EL (cell line): ENCODE measurements around the gene ZNF775.

Experiments
- DNase-seq: peaks from one replicate; pipeline ENCODE4 v3.0.0-alpha.2; 2016

ZNF775 gene

DNA sequence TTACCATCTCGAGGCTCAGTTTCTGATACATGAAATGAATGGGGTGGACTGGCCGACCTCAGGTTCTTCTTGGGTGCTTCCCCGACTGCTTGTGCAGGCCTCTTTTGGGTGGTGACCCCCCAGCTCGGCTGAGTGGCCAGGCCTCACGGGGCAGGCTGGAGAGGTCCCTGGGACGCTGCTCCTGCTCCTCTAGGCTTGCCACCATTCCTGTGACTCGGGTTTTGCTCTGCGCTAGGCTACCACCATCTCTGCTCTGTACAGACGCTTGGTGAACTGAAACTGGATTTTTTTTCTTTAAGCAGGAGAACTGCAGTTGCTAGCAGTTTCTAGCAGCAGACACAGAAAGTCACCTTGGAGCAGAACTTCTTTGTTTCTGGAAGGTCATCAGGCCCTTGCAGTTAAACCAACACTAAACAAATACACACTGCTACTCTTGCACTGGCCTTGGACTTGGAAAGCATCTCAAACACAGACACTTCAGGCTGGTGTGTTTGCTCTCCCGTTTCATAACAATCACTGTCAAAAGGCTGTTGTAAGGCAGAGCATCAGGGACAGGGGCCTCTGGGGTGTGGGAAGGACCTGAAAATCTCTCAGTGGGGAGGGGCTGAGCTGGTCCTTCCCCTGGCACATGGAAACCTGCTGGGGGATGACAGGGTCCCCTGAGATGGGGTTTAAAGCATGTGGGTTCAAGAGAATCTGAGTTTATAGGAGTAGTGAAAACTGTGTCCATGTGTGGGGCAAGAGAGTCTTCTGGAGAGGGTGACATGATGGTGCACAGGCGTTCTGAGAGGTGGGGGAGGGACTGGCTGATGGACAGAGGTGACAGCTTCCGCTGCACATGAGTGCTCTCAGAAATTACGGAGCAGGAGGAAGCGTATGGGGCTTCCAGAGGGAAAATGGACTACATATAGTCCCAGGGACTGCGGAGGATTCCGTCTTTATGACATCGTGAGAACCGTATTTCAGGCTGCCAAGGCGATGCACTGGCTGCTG lies 36.3 kb downstream of the ZNF775 start:
- no peak for DNase-seq

DNA sequence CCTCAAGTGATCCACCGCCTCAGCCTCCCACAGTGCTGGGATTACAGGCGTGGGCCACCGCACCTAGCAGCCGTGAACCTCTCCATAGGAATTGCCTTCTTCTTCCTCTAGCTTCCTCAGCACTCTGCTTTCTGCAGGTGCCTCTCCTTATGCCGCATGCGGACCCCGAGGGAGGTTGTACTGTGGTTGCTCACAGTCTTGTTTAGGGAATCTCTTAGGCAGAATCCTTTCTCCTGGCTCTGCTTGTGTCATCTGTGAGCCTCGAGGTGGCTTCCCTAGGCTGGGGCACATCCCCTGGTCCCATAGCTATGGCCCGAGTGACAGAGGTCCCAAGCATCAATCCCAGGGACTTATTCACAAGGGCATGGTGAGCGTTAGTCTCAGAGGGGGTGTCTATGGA lies 38.1 kb downstream of the ZNF775 start:
- no peak for DNase-seq

DNA sequence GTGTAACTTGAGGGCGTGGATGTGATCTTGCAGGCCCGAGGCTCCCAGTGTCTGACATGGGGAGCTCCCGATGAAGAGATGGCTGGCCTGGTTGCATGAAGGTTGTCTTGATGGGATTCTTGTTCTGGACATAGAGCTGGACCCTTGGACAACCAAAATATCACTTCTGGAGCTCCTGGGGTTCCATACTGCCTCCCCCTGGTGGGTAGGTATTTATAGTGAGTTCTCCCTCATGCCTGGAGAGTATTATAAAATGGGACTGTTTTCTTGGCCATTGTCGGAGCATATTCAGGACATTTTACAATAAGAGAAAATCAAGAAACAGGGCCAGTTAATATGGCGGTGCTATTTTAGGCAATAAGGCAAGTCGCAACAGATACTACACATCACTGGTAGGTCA lies 38.7 kb downstream of the ZNF775 start:
- DNase-seq: no peak

DNA sequence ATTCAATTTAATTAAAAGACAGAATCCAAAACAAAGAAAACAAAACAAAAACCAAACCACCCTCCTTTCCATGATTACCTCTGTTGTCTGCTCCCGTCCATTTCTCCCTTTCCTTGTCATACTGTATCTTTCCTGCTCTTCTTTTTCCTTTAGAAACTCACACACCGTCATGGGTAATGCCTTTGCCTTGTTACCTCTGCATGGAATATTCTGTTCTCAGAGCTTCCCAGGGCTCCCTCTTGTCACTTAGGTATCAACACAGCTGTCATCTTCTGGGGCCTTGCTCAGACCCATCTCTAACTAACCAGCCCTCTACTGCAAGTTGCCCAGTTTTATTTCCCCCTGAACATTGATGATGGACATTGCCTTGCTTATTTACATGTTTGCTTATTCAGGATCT lies 41.1 kb downstream of the ZNF775 start:
- no peak for DNase-seq

DNA sequence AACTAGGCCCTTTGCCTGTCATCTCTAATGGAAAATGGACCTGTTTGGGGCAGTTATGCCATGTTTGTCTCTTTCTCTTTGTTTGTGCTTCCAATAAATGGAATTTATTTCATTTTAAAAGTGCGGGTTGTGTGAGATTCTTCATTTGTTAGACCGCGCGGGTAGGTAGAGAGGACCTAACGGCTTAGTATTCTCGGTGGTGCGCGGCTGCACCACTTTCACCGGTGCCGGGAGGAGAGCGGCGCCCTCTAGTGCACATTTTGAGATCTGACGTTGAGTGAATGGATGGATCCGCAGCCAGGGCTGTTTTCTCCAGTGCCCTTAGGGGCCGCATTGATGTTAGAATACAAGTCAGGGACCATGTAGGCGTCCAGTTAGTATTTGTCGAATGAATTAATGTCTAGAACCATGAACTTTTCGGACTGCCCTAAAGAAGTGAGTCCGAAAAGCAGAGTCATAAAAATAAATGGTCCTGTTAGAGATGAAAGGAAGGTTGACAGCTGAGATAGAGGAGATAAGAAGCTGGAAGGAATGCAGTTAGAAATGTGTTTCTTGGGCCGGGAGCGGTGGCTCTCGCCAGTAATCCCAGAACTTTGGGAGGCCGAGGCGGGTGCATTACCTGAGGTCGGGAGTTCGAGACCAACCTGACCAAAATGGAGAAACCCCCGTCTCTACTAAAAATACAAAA lies 42.0 kb downstream of the ZNF775 start:
- DNase-seq: peak; percentile 73

DNA sequence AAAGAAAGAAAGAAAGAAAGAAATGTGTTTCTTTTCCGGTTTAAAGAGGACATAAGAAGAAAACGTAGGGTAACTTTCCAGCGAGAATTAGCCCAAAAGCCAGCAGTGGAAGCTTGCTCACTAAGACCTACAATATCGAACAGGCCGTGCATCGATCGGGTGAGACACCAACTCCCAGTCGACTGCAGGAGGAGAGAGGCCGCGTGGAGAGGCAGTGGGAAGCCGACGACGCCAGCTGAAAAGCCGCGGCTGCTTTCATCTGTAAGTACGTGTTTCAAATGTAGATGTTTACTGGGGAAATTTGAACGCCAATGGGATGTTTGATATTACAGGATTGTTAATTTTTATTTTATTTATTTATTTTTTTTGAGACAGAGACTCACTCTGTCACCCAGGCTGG lies 42.7 kb downstream of the ZNF775 start:
- no peak for DNase-seq

DNA sequence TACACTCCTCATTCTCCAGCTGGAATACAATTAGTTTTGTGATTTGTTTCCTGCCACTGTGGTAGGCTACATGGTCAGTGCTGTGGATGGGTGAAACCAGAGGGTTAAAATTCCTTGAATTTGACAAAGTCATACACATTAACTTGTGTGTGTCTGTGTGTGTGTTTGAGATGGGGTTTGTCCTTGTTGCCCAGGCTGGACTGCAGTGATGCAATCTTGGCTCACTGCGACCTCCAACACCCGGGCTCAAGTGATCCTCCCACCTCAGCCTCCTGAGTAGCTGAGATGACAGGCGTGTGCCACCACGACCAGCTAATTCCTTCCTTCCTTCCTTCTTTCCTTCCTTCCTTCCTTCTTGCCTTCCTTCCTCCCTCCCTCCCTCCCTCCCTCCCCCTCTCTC lies 46.5 kb downstream of the ZNF775 start:
- no peak for DNase-seq

DNA sequence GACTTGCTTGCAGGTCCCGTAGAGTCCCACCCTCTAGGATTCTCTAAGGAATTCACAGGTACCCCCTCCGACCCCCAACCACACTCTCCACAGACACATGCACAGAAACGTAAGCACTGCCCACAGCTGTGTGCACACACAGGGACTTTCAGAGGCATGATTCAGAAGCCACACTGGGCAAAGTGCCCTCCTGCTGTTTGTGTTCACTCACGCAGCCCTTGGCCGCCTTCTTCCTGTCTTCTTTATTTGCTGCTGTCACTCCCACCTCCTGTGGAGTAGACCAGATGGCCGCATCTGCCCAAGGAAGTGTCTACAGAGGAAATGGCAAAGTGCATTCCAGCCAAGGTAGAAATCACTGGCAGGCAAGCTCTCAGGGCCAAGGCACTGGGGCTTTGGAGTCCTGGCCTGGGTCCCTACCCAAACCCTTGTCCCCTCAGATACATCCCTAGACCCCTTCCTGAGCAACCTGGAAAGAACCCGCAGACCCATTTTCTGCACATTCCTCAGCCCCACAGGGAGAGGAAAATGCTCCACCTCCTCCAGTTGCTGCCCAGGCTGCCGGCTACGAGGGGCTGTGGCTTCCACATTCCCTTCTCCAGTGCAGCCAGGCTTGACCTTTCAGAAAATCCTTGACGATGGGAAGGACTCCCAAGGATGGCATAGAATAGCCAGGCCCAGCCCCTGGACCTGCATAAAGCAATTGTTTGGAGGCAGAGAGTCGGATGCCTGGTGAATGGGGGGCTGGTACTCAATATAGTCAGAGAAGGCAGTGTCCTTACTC lies 49.7 kb downstream of the ZNF775 start:
- peak; percentile 85 for DNase-seq

DNA sequence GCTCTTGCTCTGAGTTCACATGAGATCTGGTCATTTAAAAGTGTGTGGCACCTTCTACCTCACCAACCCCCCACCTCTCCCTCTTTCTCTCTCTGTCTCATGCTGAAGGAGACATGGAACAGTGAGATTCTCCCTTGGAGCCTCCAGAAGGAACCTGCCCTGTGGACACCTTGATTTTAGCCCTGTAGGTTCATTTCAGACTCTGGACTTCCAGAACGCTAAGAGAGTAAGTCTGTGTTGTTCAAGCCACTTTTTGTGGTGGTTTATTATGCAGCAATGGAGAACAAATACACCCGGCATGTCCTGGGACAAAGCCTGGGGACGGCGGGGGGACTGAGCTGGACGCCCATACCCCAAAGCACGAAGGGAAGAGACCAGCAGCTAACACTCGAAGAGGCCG lies 50.6 kb downstream of the ZNF775 start:
- no peak for DNase-seq

DNA sequence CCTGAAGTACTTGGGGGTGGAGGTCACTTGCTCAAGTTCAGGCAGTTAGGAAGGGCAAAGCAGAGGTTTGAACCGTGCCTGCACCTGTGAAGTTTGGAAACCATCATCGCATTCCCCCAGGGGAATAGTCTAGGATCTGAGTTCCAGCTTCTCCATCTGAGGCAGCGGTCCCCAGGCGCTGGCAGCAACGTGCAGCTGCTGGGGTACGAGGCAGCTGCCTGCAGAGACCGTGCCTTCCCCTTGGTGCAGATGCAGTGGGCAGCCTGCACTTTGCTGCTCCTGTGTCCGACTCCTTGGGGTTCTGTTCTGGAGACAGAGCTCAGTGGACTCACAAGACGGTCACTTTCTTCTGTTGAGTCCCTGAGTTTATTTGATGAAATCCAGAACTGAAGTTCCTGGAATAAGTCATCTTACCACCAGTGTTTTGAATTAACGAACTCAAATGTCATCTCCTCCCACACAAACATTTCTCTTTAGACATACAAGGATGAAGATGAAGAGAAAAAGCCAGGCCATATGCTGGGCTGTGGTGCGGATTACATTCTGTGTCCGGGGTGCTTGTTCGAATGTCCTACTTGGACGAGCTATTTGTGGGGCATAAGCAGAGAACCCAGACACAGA lies 51.4 kb downstream of the ZNF775 start:
- DNase-seq: no peak

DNA sequence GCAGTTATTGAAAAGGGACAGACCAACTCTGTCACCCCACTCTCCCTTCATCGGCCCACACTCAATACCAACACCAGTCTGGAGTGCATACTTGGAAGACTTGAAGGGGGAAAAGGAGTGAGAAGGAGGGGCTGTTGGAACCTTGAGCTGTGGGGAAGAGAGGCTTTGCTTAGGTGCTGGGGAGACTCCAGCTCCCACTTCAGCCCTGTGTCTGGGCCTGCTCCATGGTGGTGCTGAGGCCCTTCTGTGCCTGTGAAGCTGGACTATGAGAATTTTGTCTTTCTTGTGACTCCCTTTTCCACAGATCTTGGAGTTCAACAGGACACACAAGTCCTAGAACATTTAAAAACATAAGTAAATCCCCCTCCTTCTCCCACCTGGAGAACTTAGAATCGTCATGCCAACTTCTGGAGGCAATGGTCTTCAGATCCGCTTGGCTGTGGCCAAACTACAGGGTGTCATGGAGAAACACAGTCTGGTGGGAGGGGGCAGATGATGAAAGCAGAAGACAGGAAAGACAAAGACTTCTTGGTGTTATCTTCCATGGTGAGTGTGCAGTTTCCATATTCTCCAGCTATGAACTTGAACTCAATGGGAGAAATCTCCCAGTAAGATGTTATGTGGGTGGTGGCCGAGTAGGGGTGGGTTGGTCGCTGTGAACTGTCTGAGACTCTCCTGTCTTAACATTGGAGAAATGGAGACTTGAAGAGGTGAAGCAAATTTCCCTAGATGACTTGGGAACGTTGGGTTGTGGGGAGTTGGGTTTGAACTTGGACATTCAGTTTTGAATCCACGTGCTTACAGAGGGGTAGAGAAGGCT lies 52.9 kb downstream of the ZNF775 start:
- no peak for DNase-seq

DNA sequence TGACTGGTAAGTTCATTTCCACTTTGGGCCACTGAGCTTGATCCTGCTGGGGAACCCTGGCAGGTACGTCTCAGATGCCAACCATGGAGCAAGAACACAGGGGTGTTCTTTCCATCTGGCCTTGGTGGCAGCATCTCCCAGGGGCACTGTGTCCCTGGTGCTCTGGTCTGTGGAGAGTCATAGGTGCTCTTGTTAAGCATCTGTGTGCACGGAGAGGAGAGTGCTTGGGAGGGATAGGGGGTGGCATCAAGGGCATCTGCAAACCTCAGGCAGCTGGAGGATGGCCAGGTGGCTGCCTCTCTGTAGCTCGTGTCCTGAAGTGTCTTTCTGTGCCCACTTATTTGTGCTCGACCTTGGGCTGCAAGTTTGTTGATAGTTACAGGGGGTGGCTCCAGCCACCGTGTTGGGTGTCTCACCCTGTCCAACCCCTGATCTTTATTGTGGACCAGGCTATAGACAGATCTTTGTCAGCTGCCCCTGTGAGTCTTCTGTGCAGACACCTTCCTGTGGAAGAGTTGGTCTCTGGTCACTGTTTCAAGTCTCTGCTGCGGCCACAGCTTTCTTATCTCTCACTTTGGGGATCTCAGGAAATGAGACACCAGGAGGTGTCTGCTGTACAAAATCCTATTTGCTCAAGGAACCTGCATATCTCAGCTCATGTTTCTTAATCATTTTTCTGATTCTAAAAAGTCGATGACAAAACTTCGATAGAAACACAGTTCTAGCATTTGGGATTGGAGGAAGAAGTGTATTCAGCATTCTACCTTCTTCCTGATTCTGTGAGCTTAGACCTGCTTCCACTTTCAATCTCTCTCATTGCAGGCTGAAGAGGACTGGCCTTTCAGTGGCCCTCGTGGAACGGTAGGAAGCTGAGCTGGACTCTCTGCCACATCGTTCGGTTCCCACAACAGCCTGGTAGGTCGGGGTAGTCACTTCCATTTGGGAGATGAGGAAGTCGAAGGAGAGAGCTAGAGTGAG lies 54.1 kb downstream of the ZNF775 start:
- no peak for DNase-seq

DNA sequence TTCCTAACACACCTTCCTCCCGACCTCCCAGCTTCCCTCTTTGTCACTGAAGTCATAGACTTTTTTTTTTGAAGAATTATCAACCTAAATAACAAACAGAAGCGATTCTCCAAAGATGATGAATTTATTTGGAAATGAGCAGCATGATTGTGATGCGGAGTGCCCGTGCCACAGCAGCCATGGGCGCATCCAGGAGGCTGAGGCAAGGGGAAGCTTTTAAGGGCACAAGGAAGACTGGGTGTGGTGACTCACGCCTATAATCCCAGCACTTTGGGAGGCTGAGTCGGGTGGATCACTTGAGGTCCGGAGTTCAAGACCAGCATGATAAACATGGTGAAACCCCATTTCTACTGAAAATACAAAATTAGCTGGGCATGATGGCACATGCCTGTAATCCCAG lies 55.1 kb downstream of the ZNF775 start:
- no peak for DNase-seq

DNA sequence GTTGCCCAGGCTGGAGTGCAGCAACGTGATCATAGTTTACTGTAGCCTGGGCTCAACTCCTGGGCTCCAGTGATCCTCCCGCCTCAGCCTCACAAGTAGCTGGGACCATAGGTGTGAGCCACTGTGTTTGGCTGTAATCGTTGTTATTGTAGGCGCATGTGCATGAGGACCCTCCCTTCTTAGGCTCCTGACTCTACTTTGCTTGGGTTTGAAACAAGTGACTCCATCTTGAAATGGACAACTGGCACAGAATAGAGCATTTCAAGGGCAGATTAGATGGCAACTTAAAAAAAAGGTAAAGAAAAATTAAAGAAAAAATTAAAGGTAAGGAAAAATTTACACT lies 55.9 kb downstream of the ZNF775 start:
- DNase-seq: no peak

DNA sequence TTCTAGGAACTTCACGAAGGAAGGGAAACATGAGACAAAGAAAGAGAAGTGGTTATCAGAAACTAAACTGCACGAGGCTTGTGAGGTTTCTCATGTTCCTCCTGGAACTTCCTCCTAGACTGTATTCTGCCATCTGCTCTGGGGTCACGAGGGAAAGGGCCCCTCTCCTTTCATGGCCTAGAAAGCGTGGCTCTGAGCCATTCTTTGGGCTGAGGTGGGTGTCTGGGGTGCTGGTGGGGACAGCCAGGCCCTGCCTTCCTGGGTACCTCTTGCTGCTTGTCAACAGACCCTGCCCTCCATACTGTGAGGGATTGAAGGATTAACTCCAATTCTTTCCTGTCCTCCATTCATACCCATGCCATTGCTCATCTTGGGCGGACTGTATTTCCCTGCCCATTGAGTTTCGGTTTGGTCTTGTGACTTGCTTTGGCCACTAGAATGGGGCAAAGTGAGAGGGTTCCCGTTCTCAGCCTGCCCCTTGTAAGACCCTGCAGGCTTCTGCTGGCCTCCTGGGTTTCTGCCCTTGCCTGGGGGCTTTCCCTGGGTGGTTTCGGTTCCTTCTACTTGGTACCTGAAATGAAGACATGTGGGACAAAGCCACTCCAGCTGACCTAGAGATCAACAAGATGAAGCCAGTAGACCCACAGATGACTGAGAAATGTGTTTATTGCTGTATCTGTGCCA lies 56.4 kb downstream of the ZNF775 start:
- DNase-seq: no peak

DNA sequence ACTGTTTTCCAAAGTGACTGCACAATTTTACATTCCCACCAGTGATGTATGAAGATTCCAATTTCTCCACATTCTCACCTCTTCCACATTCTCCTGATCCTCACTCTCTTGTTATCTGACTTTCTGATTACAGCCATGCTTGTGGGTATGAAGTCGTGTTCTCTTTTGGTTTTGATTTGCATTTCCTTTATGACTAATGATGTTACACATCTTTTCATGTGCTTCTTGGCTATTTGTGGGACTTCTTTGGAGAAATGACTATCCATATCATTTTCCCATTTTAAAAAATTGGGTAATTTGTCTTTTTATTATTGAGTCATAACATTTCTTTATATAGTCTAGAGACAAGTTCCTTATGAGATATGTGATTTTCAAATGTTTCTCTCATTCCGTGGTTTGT lies 60.8 kb downstream of the ZNF775 start:
- DNase-seq: no peak

DNA sequence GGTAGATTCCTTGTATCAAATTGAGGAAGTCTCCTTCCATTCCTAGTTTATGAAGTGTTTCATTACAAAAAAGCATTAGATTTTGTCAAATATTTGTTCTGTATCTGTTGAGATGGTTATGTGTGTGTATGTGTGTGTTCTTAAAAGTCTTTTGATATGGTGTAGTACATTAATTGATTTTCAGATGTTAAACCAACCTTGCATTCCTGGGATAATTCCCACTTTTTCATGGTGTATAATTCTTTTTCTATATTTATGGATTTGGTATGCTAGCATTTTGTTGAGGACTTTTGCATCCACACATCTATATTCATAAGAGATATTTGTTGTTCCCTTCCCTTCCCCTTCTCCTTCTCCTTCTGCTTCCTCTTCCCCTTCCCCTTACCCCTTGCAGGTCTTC lies 62.4 kb downstream of the ZNF775 start:
- DNase-seq: no peak

DNA sequence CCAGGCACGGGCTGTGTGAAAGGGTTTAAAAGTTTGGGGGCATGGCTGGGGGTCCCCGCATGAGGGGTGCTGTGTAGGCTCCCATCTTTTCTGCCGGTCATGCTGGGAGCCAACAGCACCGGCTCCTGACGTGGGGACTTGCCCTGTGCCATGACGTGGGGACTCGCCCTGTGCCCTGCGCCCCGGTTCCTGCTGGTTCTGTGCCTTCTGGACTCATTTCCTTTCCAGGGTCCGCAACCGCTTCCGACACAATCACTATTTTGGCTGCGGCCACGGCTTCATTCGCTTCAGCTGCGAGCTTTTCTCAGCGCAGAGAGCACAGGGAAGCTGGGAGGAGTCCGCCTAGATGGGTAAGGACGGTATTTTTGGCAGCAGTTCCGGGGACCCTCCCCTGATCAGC lies 63.7 kb downstream of the ZNF775 start:
- DNase-seq: no peak

DNA sequence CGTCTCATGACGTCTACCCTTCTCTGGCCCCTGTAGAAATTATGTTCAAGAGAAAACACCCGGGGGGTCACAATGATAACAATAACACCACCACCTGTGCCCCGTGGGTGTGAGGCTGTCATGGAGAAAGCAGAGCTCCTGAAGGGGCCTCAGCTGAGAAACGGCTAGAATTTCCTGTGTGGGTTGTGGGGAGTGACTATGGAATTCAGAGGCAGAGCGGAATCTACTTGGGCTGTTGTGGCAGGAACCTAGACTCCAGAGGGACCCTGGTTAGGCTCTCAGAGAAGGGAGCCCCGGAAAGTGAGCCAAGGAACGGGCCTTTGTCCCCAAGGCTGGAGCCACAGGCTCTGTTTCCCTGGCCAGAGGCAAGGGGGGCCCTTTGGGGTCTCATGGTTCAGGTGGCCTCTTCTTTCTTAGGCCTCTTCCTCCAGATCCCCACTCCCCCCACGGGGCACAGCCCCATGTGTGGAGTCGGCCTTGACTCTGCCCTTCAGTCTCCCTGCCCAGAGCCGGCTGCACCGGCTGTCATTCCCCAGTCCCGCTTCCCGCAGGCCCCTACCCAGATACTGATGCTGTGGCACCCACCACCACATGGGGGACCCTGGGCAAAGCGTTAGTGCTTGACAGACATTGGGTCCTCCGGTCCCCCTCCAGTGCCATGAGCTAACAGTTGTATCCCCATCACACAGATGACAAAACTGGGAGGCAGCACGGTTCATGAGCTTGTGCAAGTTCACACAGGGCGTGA lies 64.8 kb downstream of the ZNF775 start:
- DNase-seq: no peak
